Choroid plexus epithelial cell (primary cell): Measurements from ENCODE around the gene RSU1.

Experiments
- DNase-seq: peaks from one replicate; pipeline ENCODE4 v3.0.0-alpha.2; 2010; ENCODE audit warnings: low read depth
- H3K4me3 ChIP-seq: 2 replicates; pipeline ENCODE4 v1.5.1; 2011; ENCODE audit warnings: low read depth, mild to moderate bottlenecking, control low read depth, low read length, moderate library complexity
- CTCF ChIP-seq: conservative IDR thresholded peaks from 2 replicates; pipeline ENCODE4 v1.5.1; 2011; ENCODE audit warnings: low read depth, mild to moderate bottlenecking, control low read depth, inconsistent platforms, low read length, moderate library complexity

RSU1 gene

GRCh38 chr10:16817125-16818019 is at the start of gene RSU1:
Gene RSU1, minus strand, starts transcription at chr10:16817424. Its CDS starts 343 bp downstream, at chr10:16817081.
- TF ChIP-seq CTCF = no peak
- peak within 1 kb of the TSS; percentile 81 for H3K4me3 ChIP-seq
- peak; percentile 100 for DNase-seq

GRCh38 chr10:16866541-16867275 is 49.5 kb upstream of the RSU1 start:
- no peak for TF ChIP-seq CTCF
- no peak for DNase-seq
- H3K4me3 ChIP-seq = no peak overlapping the region

- no peak for TF ChIP-seq CTCF
- no peak for DNase-seq
- no peak overlapping the region for H3K4me3 ChIP-seq
Measured at GRCh38 chr10:16865766-16866165, 48.5 kb upstream of the RSU1 start.

- no peak for DNase-seq
- no peak for TF ChIP-seq CTCF
- no peak overlapping the region for H3K4me3 ChIP-seq
Measured at GRCh38 chr10:16863766-16864165, 46.5 kb upstream of the RSU1 start.

- no peak for TF ChIP-seq CTCF
- H3K4me3 ChIP-seq = no peak overlapping the region
- no peak for DNase-seq
Measured at GRCh38 chr10:16857419-16857818, 40.2 kb upstream of the RSU1 start.

- no peak for TF ChIP-seq CTCF
- DNase-seq = peak; percentile 42
- no peak overlapping the region for H3K4me3 ChIP-seq
Measured at GRCh38 chr10:16856567-16856966, 39.3 kb upstream of the RSU1 start.
